Measurements from ENCODE around the gene BLACAT1.
"Not testable (repeated sequence)": the region's sequence is repeated elsewhere in the genome, so short reads cannot be mapped to it uniquely, and the experiment has no call there.

Gene BLACAT1

DNA sequence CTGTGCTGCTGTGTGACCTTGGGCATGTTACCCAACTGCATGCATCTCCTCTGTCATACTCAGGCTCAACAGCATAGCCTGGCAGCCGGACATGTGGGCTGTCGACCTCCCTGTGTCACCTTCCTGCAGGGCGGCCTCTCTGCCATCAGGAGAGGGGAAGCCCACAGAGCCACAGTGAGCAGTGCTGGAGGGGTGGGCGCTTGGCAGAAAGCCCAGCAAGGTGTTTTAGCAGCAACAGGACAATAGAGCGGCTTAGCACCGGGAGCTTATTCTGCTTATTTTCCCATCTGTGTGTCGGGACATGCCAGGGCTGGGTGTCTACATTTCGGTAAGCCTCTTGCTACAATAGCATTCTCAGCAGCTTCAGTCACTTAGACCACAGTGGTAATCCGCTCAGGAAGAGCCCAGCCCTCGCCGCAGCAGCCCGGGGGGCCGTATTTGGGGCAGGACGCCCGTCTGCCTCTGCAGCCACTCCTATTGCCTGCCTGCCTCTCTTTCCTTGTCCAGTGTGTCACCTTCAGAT is 25.8 kb upstream of the BLACAT1 start:
- H3K79me2 ChIP-seq (ENCODE audit: insufficient read depth, low read length) = no peaks in the 10 kb centered on the region
- no peak overlapping the region for H2AFZ ChIP-seq (ENCODE audit: low read depth, low read length)
- H3K4me3 ChIP-seq (ENCODE audit: low read depth in 1 of 2, low read length in 2 of 2) = no peak overlapping the region
- peaks cover 4% of the 10 kb centered on the region for H4K20me1 ChIP-seq (ENCODE audit: insufficient read depth, low read length)
- ATAC-seq (ENCODE audit: insufficient read depth, low read depth) = no peak
- no peak overlapping the region for H3K9ac ChIP-seq (ENCODE audit: low read depth, low read length)
- H3K9me3 ChIP-seq (ENCODE audit: insufficient read depth, low read length, severe bottlenecking) = no peaks in the 10 kb centered on the region
- DNase-seq = no peak
- peaks cover 21% of the 10 kb centered on the region for H3K27me3 ChIP-seq (ENCODE audit: insufficient read depth, low read length, poor library complexity)
- H3K36me3 ChIP-seq (ENCODE audit: insufficient read depth, low read length) = no peaks in the 10 kb centered on the region
- no peaks in the 10 kb centered on the region for H3K4me1 ChIP-seq (ENCODE audit: insufficient read depth, low read length)
- H3K4me2 ChIP-seq (ENCODE audit: insufficient read depth, low read length) = no peak overlapping the region
- no peak overlapping the region for H3K27ac ChIP-seq (ENCODE audit: low read length)
- TF ChIP-seq, protein P1, sequence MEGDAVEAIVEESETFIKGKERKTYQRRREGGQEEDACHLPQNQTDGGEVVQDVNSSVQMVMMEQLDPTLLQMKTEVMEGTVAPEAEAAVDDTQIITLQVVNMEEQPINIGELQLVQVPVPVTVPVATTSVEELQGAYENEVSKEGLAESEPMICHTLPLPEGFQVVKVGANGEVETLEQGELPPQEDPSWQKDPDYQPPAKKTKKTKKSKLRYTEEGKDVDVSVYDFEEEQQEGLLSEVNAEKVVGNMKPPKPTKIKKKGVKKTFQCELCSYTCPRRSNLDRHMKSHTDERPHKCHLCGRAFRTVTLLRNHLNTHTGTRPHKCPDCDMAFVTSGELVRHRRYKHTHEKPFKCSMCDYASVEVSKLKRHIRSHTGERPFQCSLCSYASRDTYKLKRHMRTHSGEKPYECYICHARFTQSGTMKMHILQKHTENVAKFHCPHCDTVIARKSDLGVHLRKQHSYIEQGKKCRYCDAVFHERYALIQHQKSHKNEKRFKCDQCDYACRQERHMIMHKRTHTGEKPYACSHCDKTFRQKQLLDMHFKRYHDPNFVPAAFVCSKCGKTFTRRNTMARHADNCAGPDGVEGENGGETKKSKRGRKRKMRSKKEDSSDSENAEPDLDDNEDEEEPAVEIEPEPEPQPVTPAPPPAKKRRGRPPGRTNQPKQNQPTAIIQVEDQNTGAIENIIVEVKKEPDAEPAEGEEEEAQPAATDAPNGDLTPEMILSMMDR (IDR thresholded peaks at IDR 0.05; ENCODE audit: borderline replicate concordance, extremely low read depth, low read length, poor library complexity, severe bottlenecking) = no peak
- no peak for TF ChIP-seq EZH2 (IDR thresholded peaks at IDR 0.05; ENCODE audit: borderline replicate concordance, low read depth, low read length, severe bottlenecking)

DNA sequence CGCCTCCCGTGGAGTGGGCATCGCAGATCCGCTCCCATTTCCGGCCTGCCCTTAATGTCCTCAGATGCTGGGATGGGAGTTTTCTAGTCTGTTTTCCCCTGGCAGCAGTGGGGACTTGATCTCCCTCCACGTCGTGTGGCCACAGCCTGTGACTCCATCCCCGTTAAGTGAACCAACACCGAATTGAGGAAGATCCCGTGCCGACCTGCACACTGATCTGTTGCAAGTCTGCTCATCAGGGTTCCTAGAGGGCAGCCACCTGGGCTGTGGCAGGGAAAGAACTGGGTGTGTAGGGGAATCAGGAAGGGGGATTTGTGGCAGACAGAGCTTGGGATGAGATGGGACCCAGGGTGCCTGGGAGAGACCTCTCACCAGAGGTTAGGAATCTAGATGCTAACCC is 25.4 kb upstream of the BLACAT1 start:
- no peak for DNase-seq
- Histone ChIP-seq H2AFZ (ENCODE audit: low read depth, low read length) (no peak overlapping the region), H3K9ac (ENCODE audit: low read depth, low read length) (no peak overlapping the region)

DNA sequence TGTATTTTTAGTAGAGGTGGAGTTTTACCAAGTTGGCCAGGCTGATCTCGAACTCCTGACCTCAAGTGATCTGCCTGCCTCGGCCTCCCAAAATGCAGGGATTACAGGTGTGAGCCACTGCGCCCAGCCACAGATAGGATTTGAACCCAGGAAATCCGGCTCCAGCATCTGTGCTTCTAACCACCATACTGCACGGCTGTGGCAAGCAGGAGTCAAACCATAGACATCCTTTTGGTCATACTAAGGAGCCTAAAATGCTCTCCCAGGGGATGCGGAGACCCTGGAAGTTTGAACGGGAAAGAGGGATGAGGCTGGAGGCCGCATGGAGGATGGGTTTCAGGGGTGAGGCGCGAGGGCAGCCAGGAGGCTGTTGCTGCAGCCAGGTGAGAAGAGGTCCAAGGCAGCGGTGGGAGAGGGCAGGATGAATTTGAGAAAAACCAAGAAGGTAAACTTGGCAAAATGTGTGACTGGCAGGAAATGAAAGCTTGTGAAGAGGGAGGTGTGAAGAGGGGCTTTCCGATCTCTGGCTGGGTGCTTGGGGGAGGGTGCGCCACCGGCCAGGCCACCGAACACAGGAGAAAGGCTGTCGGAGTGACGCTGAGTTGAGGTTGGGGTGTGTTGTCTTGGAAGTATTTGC is 24.6 kb upstream of the BLACAT1 start:
- peaks cover 4% of the 10 kb centered on the region for H4K20me1 ChIP-seq (ENCODE audit: insufficient read depth, low read length)
- H3K27me3 ChIP-seq (ENCODE audit: insufficient read depth, low read length, poor library complexity) = peaks cover 21% of the 10 kb centered on the region
- H2AFZ ChIP-seq (ENCODE audit: low read depth, low read length) = no peak overlapping the region
- TF ChIP-seq EZH2 (IDR thresholded peaks at IDR 0.05; ENCODE audit: borderline replicate concordance, low read depth, low read length, severe bottlenecking) = no peak
- TF ChIP-seq, protein P1 (IDR thresholded peaks at IDR 0.05; ENCODE audit: borderline replicate concordance, extremely low read depth, low read length, poor library complexity, severe bottlenecking) = no peak
- no peak for DNase-seq
- no peak for ATAC-seq (ENCODE audit: insufficient read depth, low read depth)
- H3K27ac ChIP-seq (ENCODE audit: low read length) = no peak overlapping the region
- H3K4me1 ChIP-seq (ENCODE audit: insufficient read depth, low read length) = no peaks in the 10 kb centered on the region
- H3K4me2 ChIP-seq (ENCODE audit: insufficient read depth, low read length) = no peak overlapping the region
- H3K9me3 ChIP-seq (ENCODE audit: insufficient read depth, low read length, severe bottlenecking) = no peaks in the 10 kb centered on the region
- H3K36me3 ChIP-seq (ENCODE audit: insufficient read depth, low read length) = no peaks in the 10 kb centered on the region
- H3K4me3 ChIP-seq (ENCODE audit: low read depth in 1 of 2, low read length in 2 of 2) = no peak overlapping the region
- no peak overlapping the region for H3K9ac ChIP-seq (ENCODE audit: low read depth, low read length)
- H3K79me2 ChIP-seq (ENCODE audit: insufficient read depth, low read length) = no peaks in the 10 kb centered on the region

More for the DNA sequence above, 25.4 kb upstream of the BLACAT1 start:
- no peak for ATAC-seq (ENCODE audit: insufficient read depth, low read depth)
- Histone ChIP-seq H3K4me2 (ENCODE audit: insufficient read depth, low read length) (no peak overlapping the region), H3K79me2 (ENCODE audit: insufficient read depth, low read length) (no peaks in the 10 kb centered on the region), H3K27ac (ENCODE audit: low read length) (no peak overlapping the region), H3K9me3 (ENCODE audit: insufficient read depth, low read length, severe bottlenecking) (no peaks in the 10 kb centered on the region), H3K27me3 (ENCODE audit: insufficient read depth, low read length, poor library complexity) (peaks cover 21% of the 10 kb centered on the region), H4K20me1 (ENCODE audit: insufficient read depth, low read length) (peaks cover 4% of the 10 kb centered on the region), H3K36me3 (ENCODE audit: insufficient read depth, low read length) (no peaks in the 10 kb centered on the region), H3K4me1 (ENCODE audit: insufficient read depth, low read length) (no peaks in the 10 kb centered on the region), H3K4me3 (ENCODE audit: low read depth in 1 of 2, low read length in 2 of 2) (no peak overlapping the region)
- no peak for TF ChIP-seq EZH2 (IDR thresholded peaks at IDR 0.05; ENCODE audit: borderline replicate concordance, low read depth, low read length, severe bottlenecking)
- TF ChIP-seq, protein P1 (IDR thresholded peaks at IDR 0.05; ENCODE audit: borderline replicate concordance, extremely low read depth, low read length, poor library complexity, severe bottlenecking) = no peak

DNA sequence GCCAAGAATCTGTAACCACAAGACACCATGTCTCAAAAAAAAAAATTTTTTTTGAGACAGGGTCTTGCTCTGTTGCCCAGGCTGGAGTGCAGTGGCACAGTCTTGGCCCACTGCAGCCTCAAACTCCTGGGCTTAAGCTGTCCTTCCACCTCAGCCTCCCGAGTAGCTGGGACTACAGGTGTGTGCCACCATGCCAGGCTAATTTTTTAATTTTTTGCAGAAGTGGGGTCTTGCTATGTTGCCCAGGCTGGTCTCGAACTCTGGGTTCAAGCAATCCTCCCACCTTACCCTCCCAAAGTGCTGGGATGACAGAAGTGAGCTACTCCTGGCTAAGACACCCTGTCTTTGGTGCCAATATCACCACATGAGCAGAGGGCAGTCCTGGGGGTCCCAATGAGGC is 23.1 kb upstream of the BLACAT1 start:
- not testable (repeated sequence) for H3K4me1 ChIP-seq (ENCODE audit: insufficient read depth, low read length); DNase-seq; H3K4me3 ChIP-seq (ENCODE audit: low read depth in 1 of 2, low read length in 2 of 2); H3K9me3 ChIP-seq (ENCODE audit: insufficient read depth, low read length, severe bottlenecking); H3K9ac ChIP-seq (ENCODE audit: low read depth, low read length); H3K27ac ChIP-seq (ENCODE audit: low read length); H2AFZ ChIP-seq (ENCODE audit: low read depth, low read length); H3K36me3 ChIP-seq (ENCODE audit: insufficient read depth, low read length); H3K4me2 ChIP-seq (ENCODE audit: insufficient read depth, low read length); H4K20me1 ChIP-seq (ENCODE audit: insufficient read depth, low read length); H3K79me2 ChIP-seq (ENCODE audit: insufficient read depth, low read length); ATAC-seq (ENCODE audit: insufficient read depth, low read depth)
- peaks cover 18% of the 10 kb centered on the region for H3K27me3 ChIP-seq (ENCODE audit: insufficient read depth, low read length, poor library complexity)
